NCI-H226 (cell line): ENCODE data around the gene FETUB.
"Not testable (repeated sequence)": the region's sequence is repeated elsewhere in the genome, so short reads cannot be mapped to it uniquely, and the experiment has no call there.

Experiments
- DNase-seq: peaks from one replicate; pipeline ENCODE4 v3.0.0-alpha.2; 2015

The FETUB gene

GRCh38 chr3:186683979-186684378 lies 43.8 kb downstream of the FETUB start:
- DNase-seq = no peak

- DNase-seq = not testable (repeated sequence)
These were observed 46.3 kb downstream of the FETUB start for GRCh38 chr3:186686475-186686874.

GRCh38 chr3:186687120-186687651 lies 47.0 kb downstream of the FETUB start:
- no peak for DNase-seq

GRCh38 chr3:186690304-186690703 lies 50.1 kb downstream of the FETUB start:
- DNase-seq = not testable (repeated sequence)

- DNase-seq = no peak
These were observed 51.5 kb downstream of the FETUB start for GRCh38 chr3:186691676-186692075.

GRCh38 chr3:186693843-186694242 lies 53.6 kb downstream of the FETUB start:
- no peak for DNase-seq

- DNase-seq = no peak
These were observed 54.3 kb downstream of the FETUB start for GRCh38 chr3:186694288-186695032.

GRCh38 chr3:186696522-186696921 lies 56.3 kb downstream of the FETUB start:
- DNase-seq = no peak

GRCh38 chr3:186697510-186697909 lies 57.3 kb downstream of the FETUB start:
- DNase-seq = no peak

GRCh38 chr3:186700267-186700666 lies 60.1 kb downstream of the FETUB start:
- no peak for DNase-seq

GRCh38 chr3:186702451-186702850 lies 62.3 kb downstream of the FETUB start:
- DNase-seq = not testable (repeated sequence)
